ENCODE results near the gene TAPBP.

DNA sequence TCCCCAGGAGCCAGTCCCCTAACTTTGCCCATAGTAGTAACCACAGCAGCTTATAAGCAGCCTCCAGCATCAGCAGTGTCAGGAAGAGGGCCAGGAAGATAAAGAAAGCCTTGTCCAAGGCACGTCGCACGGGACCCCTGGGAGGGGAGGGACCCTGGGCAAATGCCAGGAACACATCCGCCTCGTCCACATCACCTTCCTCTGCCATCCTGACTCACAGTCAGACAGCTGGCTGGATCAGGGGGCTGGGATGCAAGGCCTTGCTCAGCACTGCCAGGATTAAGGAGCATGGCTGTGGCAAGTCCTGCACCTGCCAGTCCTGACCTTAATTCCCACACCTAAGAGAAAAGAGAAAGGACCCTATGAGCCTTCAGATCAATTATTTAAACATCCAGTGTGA, 15.2 kb upstream of the TAPBP start:
- no peak for TF ChIP-seq CTCF (IDR thresholded peaks at IDR 0.05)
- TF ChIP-seq POLR2A (IDR thresholded peaks at IDR 0.05) = no peak
- TF ChIP-seq EP300 (IDR thresholded peaks at IDR 0.05) = no peak

Data from tibial nerve (tissue), 4 donors.